Osteocyte (in vitro differentiated cells): Measurements from ENCODE around the gene ZNF207. TPM values are rescaled to one million over a fixed set of nuclear protein-coding genes. Genes with fewer than 3 reads are reported as not detected.
"Not testable (repeated sequence)": the region's sequence is repeated elsewhere in the genome, so short reads cannot be mapped to it uniquely, and the experiment has no call there.

Experiments
- DNase-seq: peaks from one replicate; pipeline ENCODE4 v3.0.0; 2021; ENCODE audit warnings: mixed read lengths; ENCODE audit not compliant: unreplicated experiment; ENCODE audit errors: extremely low spot score
- H3K27ac Mint-ChIP-seq: one replicate; pipeline ENCODE4 v1.8.0; 2021; ENCODE audit warnings: mild to moderate bottlenecking, mixed read lengths; ENCODE audit not compliant: unreplicated experiment
- H3K27me3 Mint-ChIP-seq: one replicate; pipeline ENCODE4 v1.8.0; 2021; ENCODE audit warnings: mixed read lengths; ENCODE audit not compliant: unreplicated experiment
- H3K36me3 Mint-ChIP-seq: one replicate; pipeline ENCODE4 v1.8.0; 2021; ENCODE audit warnings: mixed read lengths; ENCODE audit not compliant: unreplicated experiment
- H3K4me1 Mint-ChIP-seq: one replicate; pipeline ENCODE4 v1.8.0; 2021; ENCODE audit warnings: mixed read lengths; ENCODE audit not compliant: unreplicated experiment
- H3K4me3 Mint-ChIP-seq: one replicate; pipeline ENCODE4 v1.8.0; 2021; ENCODE audit warnings: mild to moderate bottlenecking, moderate library complexity, mixed read lengths; ENCODE audit not compliant: unreplicated experiment
- H3K9me3 Mint-ChIP-seq: one replicate; pipeline ENCODE4 v1.8.0; 2021; ENCODE audit warnings: mixed read lengths; ENCODE audit not compliant: unreplicated experiment
- total RNA-seq: library from RNA; stranded (reverse); gene quantifications from 2 replicates; pipeline ENCODE4 v1.2.1, GENCODE V29; 2021
- TF ChIP-seq, protein P1 (sequence below): fragments of 200-600 bp; sonication (generic); IDR thresholded peaks from 2 replicates; pipeline ENCODE4 v1.5.0; 2021; ENCODE audit warnings: antibody characterized with exemption, mild to moderate bottlenecking, moderate library complexity

ZNF207 gene
- total RNA-seq, 1 donor from 2014 or later: 153 TPM

DNA sequence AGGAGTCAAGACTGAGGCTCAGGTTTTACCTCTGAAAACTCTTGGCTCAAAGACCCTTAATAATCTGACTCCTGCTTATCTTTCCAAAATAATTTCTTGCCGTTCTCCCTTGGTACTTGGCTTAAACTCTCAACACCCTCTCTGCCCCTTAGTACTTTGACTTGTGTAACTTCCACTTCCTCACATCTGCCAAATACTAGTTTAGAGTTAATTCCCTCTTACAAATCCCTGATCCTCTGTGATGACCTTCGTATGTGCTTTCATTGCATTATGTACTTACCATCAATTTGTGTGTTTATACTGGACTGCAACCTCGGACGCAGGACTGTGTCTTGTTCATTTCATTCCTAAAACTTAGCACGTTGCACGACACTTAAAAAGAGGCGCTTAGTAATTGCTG, 35.2 kb downstream of the ZNF207 start:
- no peak overlapping the region for H3K27ac Mint-ChIP-seq
- H3K4me3 Mint-ChIP-seq: no peak overlapping the region
- no peak for DNase-seq
- H3K36me3 Mint-ChIP-seq: peaks cover 36% of the 10 kb centered on the region
- H3K4me1 Mint-ChIP-seq: no peaks in the 10 kb centered on the region
- no peaks in the 10 kb centered on the region for H3K27me3 Mint-ChIP-seq
- TF ChIP-seq, protein P1, sequence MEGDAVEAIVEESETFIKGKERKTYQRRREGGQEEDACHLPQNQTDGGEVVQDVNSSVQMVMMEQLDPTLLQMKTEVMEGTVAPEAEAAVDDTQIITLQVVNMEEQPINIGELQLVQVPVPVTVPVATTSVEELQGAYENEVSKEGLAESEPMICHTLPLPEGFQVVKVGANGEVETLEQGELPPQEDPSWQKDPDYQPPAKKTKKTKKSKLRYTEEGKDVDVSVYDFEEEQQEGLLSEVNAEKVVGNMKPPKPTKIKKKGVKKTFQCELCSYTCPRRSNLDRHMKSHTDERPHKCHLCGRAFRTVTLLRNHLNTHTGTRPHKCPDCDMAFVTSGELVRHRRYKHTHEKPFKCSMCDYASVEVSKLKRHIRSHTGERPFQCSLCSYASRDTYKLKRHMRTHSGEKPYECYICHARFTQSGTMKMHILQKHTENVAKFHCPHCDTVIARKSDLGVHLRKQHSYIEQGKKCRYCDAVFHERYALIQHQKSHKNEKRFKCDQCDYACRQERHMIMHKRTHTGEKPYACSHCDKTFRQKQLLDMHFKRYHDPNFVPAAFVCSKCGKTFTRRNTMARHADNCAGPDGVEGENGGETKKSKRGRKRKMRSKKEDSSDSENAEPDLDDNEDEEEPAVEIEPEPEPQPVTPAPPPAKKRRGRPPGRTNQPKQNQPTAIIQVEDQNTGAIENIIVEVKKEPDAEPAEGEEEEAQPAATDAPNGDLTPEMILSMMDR: no peak
- no peaks in the 10 kb centered on the region for H3K9me3 Mint-ChIP-seq

GRCh38 chr17:32385971-32386370, 36.0 kb downstream of the ZNF207 start:
- peaks cover 27% of the 10 kb centered on the region for H3K36me3 Mint-ChIP-seq
- TF ChIP-seq, protein P1: no peak
- no peaks in the 10 kb centered on the region for H3K9me3 Mint-ChIP-seq
- no peak for DNase-seq
- no peak overlapping the region for H3K4me3 Mint-ChIP-seq
- H3K4me1 Mint-ChIP-seq: no peaks in the 10 kb centered on the region
- no peaks in the 10 kb centered on the region for H3K27me3 Mint-ChIP-seq
- H3K27ac Mint-ChIP-seq: no peak overlapping the region

GRCh38 chr17:32386844-32387243, 36.9 kb downstream of the ZNF207 start:
- no peak for DNase-seq
- TF ChIP-seq, protein P1: no peak
- Mint-ChIP-seq H3K4me1 (no peaks in the 10 kb centered on the region), H3K4me3 (no peak overlapping the region), H3K36me3 (peaks cover 21% of the 10 kb centered on the region), H3K9me3 (no peaks in the 10 kb centered on the region), H3K27ac (no peak overlapping the region), H3K27me3 (no peaks in the 10 kb centered on the region)

- not testable (repeated sequence) for H3K4me1 Mint-ChIP-seq
These were observed 38.2 kb downstream of the ZNF207 start for GRCh38 chr17:32388128-32388527.

DNA sequence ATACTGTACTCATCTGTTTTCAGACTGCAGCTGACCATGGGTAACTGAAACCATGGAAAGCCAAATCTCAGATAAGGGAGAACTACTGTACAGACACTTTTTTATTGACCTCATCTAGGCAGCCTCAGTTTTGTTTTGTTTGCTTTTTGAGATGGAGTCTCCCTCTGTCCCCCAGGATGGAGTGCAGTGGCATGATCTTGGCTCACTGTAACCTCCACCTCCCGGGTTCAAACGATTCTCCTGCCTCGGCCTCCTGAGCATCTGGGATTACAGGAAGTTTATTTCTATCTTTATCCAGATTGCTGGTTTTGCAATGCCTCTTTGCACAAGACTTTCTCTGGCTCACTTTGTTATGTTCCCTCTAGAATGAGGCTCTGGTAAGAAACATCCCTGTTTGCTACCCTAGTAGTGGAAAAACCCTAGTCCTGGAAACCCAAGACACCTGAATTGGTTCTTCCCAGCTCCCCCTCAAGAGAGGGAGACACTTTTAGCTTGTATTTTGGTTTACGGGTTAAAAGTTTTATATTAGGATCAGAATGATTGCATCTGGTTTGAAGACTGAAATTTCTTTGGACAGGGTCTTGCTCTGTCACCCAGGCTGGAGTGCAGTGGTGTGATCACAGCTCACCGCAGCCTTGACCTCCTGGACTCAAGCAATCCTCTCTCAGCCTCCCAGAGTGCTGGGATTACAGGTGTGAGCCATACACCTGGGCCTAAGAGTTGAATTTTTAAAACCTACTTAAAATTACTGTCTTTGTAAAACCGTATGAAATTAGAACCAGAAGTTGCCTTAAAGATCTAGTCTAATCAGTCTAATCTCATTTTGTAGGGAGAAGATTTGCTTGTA, 38.9 kb downstream of the ZNF207 start:
- DNase-seq: no peak
- no peaks in the 10 kb centered on the region for H3K9me3 Mint-ChIP-seq
- no peaks in the 10 kb centered on the region for H3K27me3 Mint-ChIP-seq
- peaks cover 9% of the 10 kb centered on the region for H3K36me3 Mint-ChIP-seq
- no peaks in the 10 kb centered on the region for H3K4me1 Mint-ChIP-seq
- TF ChIP-seq, protein P1: no peak
- no peak overlapping the region for H3K27ac Mint-ChIP-seq
- no peak overlapping the region for H3K4me3 Mint-ChIP-seq

More at GRCh38 chr17:32388128-32388527, 38.2 kb downstream of the ZNF207 start:
- not testable (repeated sequence) for H3K27me3 Mint-ChIP-seq, H3K4me3 Mint-ChIP-seq, H3K27ac Mint-ChIP-seq, DNase-seq, H3K9me3 Mint-ChIP-seq
- H3K36me3 Mint-ChIP-seq: peaks cover 11% of the 10 kb centered on the region
